ENCODE data around the gene ATAD5.
"Not testable (repeated sequence)": the region's sequence is repeated elsewhere in the genome, so short reads cannot be mapped to it uniquely, and the experiment has no call there.

The ATAD5 gene

GRCh38 chr17:30915833-30916611, 84.3 kb downstream of the ATAD5 start:
- no peak for DNase-seq

GRCh38 chr17:30917050-30917449, 85.3 kb downstream of the ATAD5 start:
- DNase-seq, result no peak

GRCh38 chr17:30920282-30920681, 88.5 kb downstream of the ATAD5 start:
- no peak for DNase-seq

GRCh38 chr17:30920683-30921543, 89.1 kb downstream of the ATAD5 start:
- no peak for DNase-seq

GRCh38 chr17:30921544-30922196, 89.9 kb downstream of the ATAD5 start, which contains the start of gene ADAP2:
Gene ADAP2, plus strand, starts transcription at chr17:30921945. Its CDS starts 70 bp downstream, at chr17:30922015.
- no peak for DNase-seq

- no peak for DNase-seq
Observed at GRCh38 chr17:30922235-30923030, 90.7 kb downstream of the ATAD5 start.

- no peak for DNase-seq
Observed at GRCh38 chr17:30924341-30924740, 92.6 kb downstream of the ATAD5 start.

GRCh38 chr17:30926516-30926915, 94.8 kb downstream of the ATAD5 start:
- no peak for DNase-seq

GRCh38 chr17:30927756-30928155, 96.0 kb downstream of the ATAD5 start:
- no peak for DNase-seq

- DNase-seq, result no peak
Observed at GRCh38 chr17:30928584-30928983, 96.8 kb downstream of the ATAD5 start.

GRCh38 chr17:30929081-30929633, 97.4 kb downstream of the ATAD5 start:
- DNase-seq, result no peak

- not testable (repeated sequence) for DNase-seq
Observed at GRCh38 chr17:30929861-30930260, 98.1 kb downstream of the ATAD5 start.

GRCh38 chr17:30930495-30930894, 98.7 kb downstream of the ATAD5 start:
- no peak for DNase-seq

GRCh38 chr17:30931582-30931981, 99.8 kb downstream of the ATAD5 start:
- DNase-seq, result not testable (repeated sequence)

- DNase-seq, result no peak
Observed at GRCh38 chr17:30933966-30934365, 102.2 kb downstream of the ATAD5 start.

- DNase-seq, result no peak
Observed at GRCh38 chr17:30939051-30939689, 107.4 kb downstream of the ATAD5 start.

GRCh38 chr17:30942308-30943079, 110.7 kb downstream of the ATAD5 start:
- no peak for DNase-seq

Measured in NCI-H1092 (cell line).